Gastroesophageal sphincter (tissue), 2 donors: ENCODE results near the gene ZNF2.

ENCODE experiments used
- POLR2A ChIP-seq, 2 donors: fragments of 450-650 bp; IDR thresholded peaks; one replicate each; pipeline ENCODE4 v1.6.1; 2017; ENCODE audit warnings: antibody characterized with exemption in 2 of 2, mild to moderate bottlenecking in 2 of 2, moderate library complexity in 1 of 2
- POLR2AphosphoS5 ChIP-seq: sonication (generic); formaldehyde crosslinking; IDR thresholded peaks from one replicate; pipeline ENCODE4 v1.6.1; 2017; ENCODE audit warnings: antibody characterized with exemption

DNA sequence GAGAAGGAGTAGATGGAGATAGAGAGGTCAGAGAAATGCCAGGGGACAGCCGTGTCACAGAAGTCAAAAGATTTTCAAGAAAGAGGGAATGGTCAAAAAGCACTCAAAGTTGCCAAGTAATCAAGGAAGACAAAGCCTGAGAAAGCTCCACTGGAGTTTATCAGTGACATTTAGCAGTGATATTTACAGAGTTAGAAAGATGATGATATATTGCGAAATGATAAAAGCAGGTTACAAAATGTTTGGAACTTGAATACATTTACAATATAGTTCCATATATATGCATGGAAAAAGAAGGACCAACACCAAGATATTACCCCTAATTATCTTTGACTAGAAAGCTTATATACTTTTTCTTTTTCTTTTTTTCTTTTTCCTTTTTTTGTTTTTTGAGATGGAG, 20.4 kb downstream of the ZNF2 start:
- no peak for TF ChIP-seq POLR2AphosphoS5
- TF ChIP-seq POLR2A (IDR thresholded peaks at IDR 0.05): no peak
